UCSD-AML1 (cell line): ENCODE results near the gene DDR1.

ENCODE experiments used
- DNase-seq: peaks from one replicate; lab custom pipeline; 2025; ENCODE audit not compliant: unreplicated experiment; lab: John Stamatoyannopoulos, UW

DDR1 gene

GRCh38 chr6:30944051-30944450, 59.7 kb downstream of the DDR1 start:
- DNase-seq = no peak

DNA sequence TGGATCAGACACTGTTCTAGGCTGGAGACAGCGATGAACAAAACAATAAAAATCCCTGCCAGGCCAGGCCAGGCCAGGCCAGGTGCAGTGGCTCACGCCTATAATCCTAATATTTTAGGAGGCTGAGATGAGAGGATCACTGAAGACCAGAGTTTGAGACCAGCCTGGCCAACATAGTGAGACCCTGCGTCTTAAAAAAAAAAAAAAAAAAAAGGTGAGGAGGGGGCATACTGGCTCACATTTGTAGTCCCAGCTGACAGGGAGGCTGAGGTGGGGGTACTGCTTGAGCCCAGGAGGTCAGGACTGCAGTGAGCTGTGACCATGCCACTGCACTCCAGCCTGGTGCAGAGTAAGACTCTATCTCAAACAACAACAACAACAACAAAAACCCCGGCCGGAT, 61.0 kb downstream of the DDR1 start:
- no peak for DNase-seq

- no peak for DNase-seq
Measured at GRCh38 chr6:30947231-30947630, 62.9 kb downstream of the DDR1 start.

DNA sequence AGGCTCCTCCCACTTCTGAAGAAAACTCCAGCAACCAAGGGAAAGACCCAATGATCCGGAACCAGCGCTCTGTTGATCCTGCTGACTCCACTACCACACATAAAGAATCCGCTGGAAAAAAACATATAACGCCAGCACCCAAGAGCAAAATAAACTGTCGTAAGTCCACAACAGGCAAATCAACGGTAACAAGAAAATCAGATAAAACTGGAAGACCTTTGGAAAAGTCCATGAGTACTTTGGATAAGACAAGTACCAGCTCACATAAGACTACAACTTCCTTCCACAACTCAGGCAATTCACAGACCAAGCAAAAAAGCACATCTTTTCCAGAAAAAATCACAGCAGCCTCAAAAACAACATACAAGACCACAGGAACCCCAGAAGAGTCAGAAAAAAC, 64.5 kb downstream of the DDR1 start:
- no peak for DNase-seq
